Measurements from ENCODE around the gene TMEM52. TPM values are rescaled to one million over a fixed set of nuclear protein-coding genes. Genes with fewer than 3 reads are reported as not detected.

The TMEM52 gene
- total and polyA plus RNA-seq, 4 donors = 2.6 to 13.1 (median 3.0) TPM

DNA sequence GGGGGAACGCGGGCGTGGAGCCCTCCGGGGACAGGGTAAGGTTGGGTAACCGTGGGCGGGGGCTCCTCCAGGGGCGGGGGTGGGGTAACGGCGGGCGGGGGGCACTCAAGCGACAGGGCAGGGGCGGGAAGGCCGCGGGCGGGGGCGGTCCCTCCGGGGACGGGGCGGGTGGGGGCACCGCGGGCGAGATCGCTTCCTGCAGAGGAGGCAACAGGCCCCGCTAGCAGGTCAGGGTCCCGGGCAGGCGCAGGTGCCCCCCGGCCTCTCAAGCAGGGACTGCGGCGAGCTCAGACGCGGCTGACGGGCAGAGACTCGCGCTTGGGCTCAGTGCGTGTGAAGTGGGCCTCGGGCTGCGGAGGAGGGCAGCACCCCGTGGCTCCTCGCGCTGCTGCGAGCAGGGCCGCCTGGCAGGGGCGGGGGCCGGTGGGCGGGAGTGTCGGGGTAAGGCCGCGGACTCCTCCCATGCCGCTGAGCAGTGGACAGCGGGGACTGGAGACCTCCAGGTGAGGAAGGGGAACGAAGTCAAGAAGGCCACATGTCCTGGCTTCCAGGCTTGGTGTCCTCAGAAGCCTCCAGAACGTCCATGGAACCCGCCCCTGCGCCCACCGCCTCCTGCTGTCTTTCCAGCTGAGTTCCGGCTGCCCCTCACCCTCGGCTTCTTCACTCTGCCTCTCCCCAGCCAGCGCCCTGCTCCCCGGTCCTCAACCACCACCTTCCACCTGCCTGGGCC is 27.6 kb downstream of the TMEM52 start:
- Histone ChIP-seq H3K27ac (ENCODE audit: low read depth in 1 of 2, low read length in 2 of 2) (peak overlapping the region; percentile 86 to 89), H3K36me3 (ENCODE audit: control insufficient read depth in 4 of 4, insufficient read depth in 3 of 4, low read depth in 1 of 4, low read length in 3 of 4) (no peaks in the 10 kb centered on the region), H3K9me3 (ENCODE audit: control insufficient read depth in 4 of 4, low read length in 3 of 4) (no peaks in the 10 kb centered on the region), H3K4me1 (ENCODE audit: control insufficient read depth in 4 of 4, insufficient read depth in 4 of 4, low read length in 3 of 4) (peaks cover 15 to 36% (median 33%) of the 10 kb centered on the region in 4 donors), H3K4me3 (ENCODE audit: low read depth in 1 of 3, low read length in 3 of 3) (peak overlapping the region; percentile 45 to 99 (median 63)), H3K27me3 (ENCODE audit: control insufficient read depth in 4 of 4, insufficient read depth in 4 of 4, low read length in 3 of 4) (no peaks in the 10 kb centered on the region), H3K9ac (ENCODE audit: low read depth in 1 of 2, low read length in 2 of 2) (peak overlapping the region; percentile 3 to 42)
- 3% methylated on average over 59 of the region's 59 CpGs for WGBS
- DNase-seq (ENCODE audit: low spot score) = peak; percentile 84
- TF ChIP-seq HNF4A (conservative IDR thresholded peaks at IDR 0.05) = no peak
- TF ChIP-seq, protein P1, sequence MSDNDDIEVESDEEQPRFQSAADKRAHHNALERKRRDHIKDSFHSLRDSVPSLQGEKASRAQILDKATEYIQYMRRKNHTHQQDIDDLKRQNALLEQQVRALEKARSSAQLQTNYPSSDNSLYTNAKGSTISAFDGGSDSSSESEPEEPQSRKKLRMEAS (IDR thresholded peaks at IDR 0.05) = no peak
- TF ChIP-seq HNF4G (IDR thresholded peaks at IDR 0.05) = no peak
- TF ChIP-seq TAF1 (conservative IDR thresholded peaks at IDR 0.05) = no peak
- no peak for TF ChIP-seq NR2F2 (IDR thresholded peaks at IDR 0.05)
- TF ChIP-seq RAD21 (IDR thresholded peaks at IDR 0.05) = no peak
- no peak for TF ChIP-seq GABPA (IDR thresholded peaks at IDR 0.05 in 1 of 2, conservative IDR thresholded peaks at IDR 0.05 in 1 of 2)
- TF ChIP-seq, protein P2, sequence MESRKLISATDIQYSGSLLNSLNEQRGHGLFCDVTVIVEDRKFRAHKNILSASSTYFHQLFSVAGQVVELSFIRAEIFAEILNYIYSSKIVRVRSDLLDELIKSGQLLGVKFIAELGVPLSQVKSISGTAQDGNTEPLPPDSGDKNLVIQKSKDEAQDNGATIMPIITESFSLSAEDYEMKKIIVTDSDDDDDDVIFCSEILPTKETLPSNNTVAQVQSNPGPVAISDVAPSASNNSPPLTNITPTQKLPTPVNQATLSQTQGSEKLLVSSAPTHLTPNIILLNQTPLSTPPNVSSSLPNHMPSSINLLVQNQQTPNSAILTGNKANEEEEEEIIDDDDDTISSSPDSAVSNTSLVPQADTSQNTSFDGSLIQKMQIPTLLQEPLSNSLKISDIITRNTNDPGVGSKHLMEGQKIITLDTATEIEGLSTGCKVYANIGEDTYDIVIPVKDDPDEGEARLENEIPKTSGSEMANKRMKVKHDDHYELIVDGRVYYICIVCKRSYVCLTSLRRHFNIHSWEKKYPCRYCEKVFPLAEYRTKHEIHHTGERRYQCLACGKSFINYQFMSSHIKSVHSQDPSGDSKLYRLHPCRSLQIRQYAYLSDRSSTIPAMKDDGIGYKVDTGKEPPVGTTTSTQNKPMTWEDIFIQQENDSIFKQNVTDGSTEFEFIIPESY (IDR thresholded peaks at IDR 0.05) = no peak
- TF ChIP-seq YY1 (IDR thresholded peaks at IDR 0.05) = no peak
- TF ChIP-seq, protein P3, sequence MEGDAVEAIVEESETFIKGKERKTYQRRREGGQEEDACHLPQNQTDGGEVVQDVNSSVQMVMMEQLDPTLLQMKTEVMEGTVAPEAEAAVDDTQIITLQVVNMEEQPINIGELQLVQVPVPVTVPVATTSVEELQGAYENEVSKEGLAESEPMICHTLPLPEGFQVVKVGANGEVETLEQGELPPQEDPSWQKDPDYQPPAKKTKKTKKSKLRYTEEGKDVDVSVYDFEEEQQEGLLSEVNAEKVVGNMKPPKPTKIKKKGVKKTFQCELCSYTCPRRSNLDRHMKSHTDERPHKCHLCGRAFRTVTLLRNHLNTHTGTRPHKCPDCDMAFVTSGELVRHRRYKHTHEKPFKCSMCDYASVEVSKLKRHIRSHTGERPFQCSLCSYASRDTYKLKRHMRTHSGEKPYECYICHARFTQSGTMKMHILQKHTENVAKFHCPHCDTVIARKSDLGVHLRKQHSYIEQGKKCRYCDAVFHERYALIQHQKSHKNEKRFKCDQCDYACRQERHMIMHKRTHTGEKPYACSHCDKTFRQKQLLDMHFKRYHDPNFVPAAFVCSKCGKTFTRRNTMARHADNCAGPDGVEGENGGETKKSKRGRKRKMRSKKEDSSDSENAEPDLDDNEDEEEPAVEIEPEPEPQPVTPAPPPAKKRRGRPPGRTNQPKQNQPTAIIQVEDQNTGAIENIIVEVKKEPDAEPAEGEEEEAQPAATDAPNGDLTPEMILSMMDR (IDR thresholded peaks at IDR 0.05; ENCODE audit: low read depth, low read length, missing input control) = no peak
- TF ChIP-seq RXRA (IDR thresholded peaks at IDR 0.05) = no peak
- no peak for TF ChIP-seq EGR1 (IDR thresholded peaks at IDR 0.05; ENCODE audit: low read depth in 2 of 2)
- TF ChIP-seq, protein P4, sequence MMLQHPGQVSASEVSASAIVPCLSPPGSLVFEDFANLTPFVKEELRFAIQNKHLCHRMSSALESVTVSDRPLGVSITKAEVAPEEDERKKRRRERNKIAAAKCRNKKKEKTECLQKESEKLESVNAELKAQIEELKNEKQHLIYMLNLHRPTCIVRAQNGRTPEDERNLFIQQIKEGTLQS (IDR thresholded peaks at IDR 0.05) = no peak
- TF ChIP-seq, protein P5, sequence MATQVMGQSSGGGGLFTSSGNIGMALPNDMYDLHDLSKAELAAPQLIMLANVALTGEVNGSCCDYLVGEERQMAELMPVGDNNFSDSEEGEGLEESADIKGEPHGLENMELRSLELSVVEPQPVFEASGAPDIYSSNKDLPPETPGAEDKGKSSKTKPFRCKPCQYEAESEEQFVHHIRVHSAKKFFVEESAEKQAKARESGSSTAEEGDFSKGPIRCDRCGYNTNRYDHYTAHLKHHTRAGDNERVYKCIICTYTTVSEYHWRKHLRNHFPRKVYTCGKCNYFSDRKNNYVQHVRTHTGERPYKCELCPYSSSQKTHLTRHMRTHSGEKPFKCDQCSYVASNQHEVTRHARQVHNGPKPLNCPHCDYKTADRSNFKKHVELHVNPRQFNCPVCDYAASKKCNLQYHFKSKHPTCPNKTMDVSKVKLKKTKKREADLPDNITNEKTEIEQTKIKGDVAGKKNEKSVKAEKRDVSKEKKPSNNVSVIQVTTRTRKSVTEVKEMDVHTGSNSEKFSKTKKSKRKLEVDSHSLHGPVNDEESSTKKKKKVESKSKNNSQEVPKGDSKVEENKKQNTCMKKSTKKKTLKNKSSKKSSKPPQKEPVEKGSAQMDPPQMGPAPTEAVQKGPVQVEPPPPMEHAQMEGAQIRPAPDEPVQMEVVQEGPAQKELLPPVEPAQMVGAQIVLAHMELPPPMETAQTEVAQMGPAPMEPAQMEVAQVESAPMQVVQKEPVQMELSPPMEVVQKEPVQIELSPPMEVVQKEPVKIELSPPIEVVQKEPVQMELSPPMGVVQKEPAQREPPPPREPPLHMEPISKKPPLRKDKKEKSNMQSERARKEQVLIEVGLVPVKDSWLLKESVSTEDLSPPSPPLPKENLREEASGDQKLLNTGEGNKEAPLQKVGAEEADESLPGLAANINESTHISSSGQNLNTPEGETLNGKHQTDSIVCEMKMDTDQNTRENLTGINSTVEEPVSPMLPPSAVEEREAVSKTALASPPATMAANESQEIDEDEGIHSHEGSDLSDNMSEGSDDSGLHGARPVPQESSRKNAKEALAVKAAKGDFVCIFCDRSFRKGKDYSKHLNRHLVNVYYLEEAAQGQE (IDR thresholded peaks at IDR 0.05) = no peak
